ENCODE data around the gene DNAJB13.

DNA sequence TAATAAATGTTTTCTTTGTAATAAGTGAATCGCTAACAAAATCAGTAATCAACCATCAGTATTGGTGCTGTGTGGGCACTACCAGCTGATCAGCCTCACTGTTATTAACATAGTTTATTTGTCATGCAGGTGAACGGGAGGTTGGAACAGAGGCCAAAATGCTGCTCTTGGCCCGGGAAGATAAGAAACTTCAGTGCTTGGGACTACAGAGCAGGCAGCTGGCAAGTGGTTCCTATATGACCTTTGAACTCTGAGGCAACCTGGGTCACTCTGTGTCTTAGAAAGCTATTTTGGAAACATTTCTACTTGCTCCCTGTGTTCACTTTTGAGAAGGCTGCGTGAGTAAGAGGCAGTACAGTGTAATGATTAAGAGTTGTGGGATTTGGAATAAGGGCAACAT lies 36.5 kb upstream of the DNAJB13 start:
- TF ChIP-seq, protein P1, sequence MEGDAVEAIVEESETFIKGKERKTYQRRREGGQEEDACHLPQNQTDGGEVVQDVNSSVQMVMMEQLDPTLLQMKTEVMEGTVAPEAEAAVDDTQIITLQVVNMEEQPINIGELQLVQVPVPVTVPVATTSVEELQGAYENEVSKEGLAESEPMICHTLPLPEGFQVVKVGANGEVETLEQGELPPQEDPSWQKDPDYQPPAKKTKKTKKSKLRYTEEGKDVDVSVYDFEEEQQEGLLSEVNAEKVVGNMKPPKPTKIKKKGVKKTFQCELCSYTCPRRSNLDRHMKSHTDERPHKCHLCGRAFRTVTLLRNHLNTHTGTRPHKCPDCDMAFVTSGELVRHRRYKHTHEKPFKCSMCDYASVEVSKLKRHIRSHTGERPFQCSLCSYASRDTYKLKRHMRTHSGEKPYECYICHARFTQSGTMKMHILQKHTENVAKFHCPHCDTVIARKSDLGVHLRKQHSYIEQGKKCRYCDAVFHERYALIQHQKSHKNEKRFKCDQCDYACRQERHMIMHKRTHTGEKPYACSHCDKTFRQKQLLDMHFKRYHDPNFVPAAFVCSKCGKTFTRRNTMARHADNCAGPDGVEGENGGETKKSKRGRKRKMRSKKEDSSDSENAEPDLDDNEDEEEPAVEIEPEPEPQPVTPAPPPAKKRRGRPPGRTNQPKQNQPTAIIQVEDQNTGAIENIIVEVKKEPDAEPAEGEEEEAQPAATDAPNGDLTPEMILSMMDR (conservative IDR thresholded peaks at IDR 0.05; ENCODE audit: low read depth, low read length), result no peak
- TF ChIP-seq EZH2 (IDR thresholded peaks at IDR 0.05; ENCODE audit: low read length, unreplicated experiment), result no peak

All from PC-3 (cell line).